ENCODE data around the gene SLFN12L. TPM values are rescaled to one million over a fixed set of nuclear protein-coding genes. Genes with fewer than 3 reads are reported as not detected.

The SLFN12L gene
- polyA plus RNA-seq, 1 of the 3 experiments (the other 2 are of a cell fraction): not detected

GRCh38 chr17:35514564-35514963 is 22.9 kb downstream of the SLFN12L start (continued):
- TF ChIP-seq REST (IDR thresholded peaks at IDR 0.05; ENCODE audit: low read depth, low read length): no peak
- TF ChIP-seq IRF3 (IDR thresholded peaks at IDR 0.05; ENCODE audit: low read depth, low read length): no peak
- no peak for TF ChIP-seq EP300 (IDR thresholded peaks at IDR 0.05; ENCODE audit: borderline replicate concordance in 1 of 2, low read depth in 1 of 2, low read length in 1 of 2)
- TF ChIP-seq JUND (IDR thresholded peaks at IDR 0.05): no peak
- no peak for TF ChIP-seq POLR2AphosphoS5 (IDR thresholded peaks at IDR 0.05; ENCODE audit: low read depth, low read length)
- TF ChIP-seq TAF1 (IDR thresholded peaks at IDR 0.05; ENCODE audit: borderline replicate concordance, low read depth, low read length): no peak

- POLR2A ChIA-PET: no interaction called here
- WGBS (ENCODE audit: low lambda C conversion rate): 15% methylated on average over 2 of the region's 2 CpGs
- TF ChIP-seq TAF1 (IDR thresholded peaks at IDR 0.05; ENCODE audit: borderline replicate concordance, low read depth, low read length) (no peak), CHD2 (IDR thresholded peaks at IDR 0.05; ENCODE audit: low read length, partially characterized antibody) (no peak), MEF2A (IDR thresholded peaks at IDR 0.05; ENCODE audit: borderline replicate concordance, low read depth) (no peak), EZH2phosphoT487 (IDR thresholded peaks at IDR 0.05; ENCODE audit: borderline replicate concordance, low read depth) (no peak), GATA2 (CRISPR knock-in tag; IDR thresholded peaks at IDR 0.05) (no peak), USF2 (IDR thresholded peaks at IDR 0.05; ENCODE audit: borderline replicate concordance, low read depth, low read length) (no peak), YY1 (IDR thresholded peaks at IDR 0.05; ENCODE audit: low read depth) (no peak), JUND (IDR thresholded peaks at IDR 0.05) (no peak), NRF1 (IDR thresholded peaks at IDR 0.05; ENCODE audit: low read depth, low read length) (no peak), TEAD4 (IDR thresholded peaks at IDR 0.05; ENCODE audit: borderline replicate concordance, insufficient read depth) (no peak), PBX3 (IDR thresholded peaks at IDR 0.05) (no peak), REST (IDR thresholded peaks at IDR 0.05; ENCODE audit: low read depth, low read length) (no peak), RXRA (IDR thresholded peaks at IDR 0.05; ENCODE audit: borderline replicate concordance, low read depth) (no peak), FOSL2 (IDR thresholded peaks at IDR 0.05; ENCODE audit: borderline replicate concordance, low read depth) (no peak), ZBTB33 (IDR thresholded peaks at IDR 0.05; ENCODE audit: borderline replicate concordance, low read depth) (no peak)
Observed at GRCh38 chr17:35510052-35510451, 27.4 kb downstream of the SLFN12L start.

More at GRCh38 chr17:35510052-35510451, 27.4 kb downstream of the SLFN12L start:
- H3F3A ChIP-seq (replicated peaks; ENCODE audit: insufficient read depth): no peaks in the 10 kb centered on the region
- H3K4me2 ChIP-seq: no peak overlapping the region
- H3K4me1 ChIP-seq (ENCODE audit: control insufficient read depth in 1 of 2, insufficient read depth in 2 of 2, low read depth in 1 of 2, low read length in 1 of 2): no peaks in the 10 kb centered on the region
- no peaks in the 10 kb centered on the region for H3K9me2 ChIP-seq
- H3K36me3 ChIP-seq (replicated peaks in 1 of 2; ENCODE audit: control insufficient read depth in 1 of 2, insufficient read depth in 2 of 2, low read length in 1 of 2): no peaks in the 10 kb centered on the region
- H3K9me3 ChIP-seq: no peaks in the 10 kb centered on the region
- H3K79me2 ChIP-seq (ENCODE audit: insufficient read depth): no peaks in the 10 kb centered on the region
- peaks cover 26% of the 10 kb centered on the region; the same call in 1 of the 2 replicates for H3K27me3 ChIP-seq (ENCODE audit: insufficient read depth)
- H4K20me1 ChIP-seq (ENCODE audit: insufficient read depth): no peaks in the 10 kb centered on the region
- H2AFZ ChIP-seq (ENCODE audit: low read depth): no peak overlapping the region
- CTCF ChIA-PET: no interaction called here
- H3K27ac ChIP-seq (ENCODE audit: low read depth in 2 of 2, low read length in 1 of 2): no peak overlapping the region
- DNase-seq: no peak
- H3K9ac ChIP-seq: no peak overlapping the region
- no peak overlapping the region for H3K4me3 ChIP-seq (ENCODE audit: low read depth in 2 of 2, low read length in 1 of 2)
